GM18861 (cell line): Measurements from ENCODE around the gene TNFRSF8.

Experiments used
- ATAC-seq: cut with Tn5 transposase; IDR thresholded peaks from one replicate; pipeline ENCODE4 v1.9.1; 2021; ENCODE audit not compliant: unreplicated experiment

TNFRSF8 gene

GRCh38 chr1:12172042-12172851 is 109.1 kb downstream of the TNFRSF8 start:
- ATAC-seq, result no peak

- ATAC-seq, result no peak
Observed at GRCh38 chr1:12173041-12173509, 110.0 kb downstream of the TNFRSF8 start.

GRCh38 chr1:12173631-12174121 is 110.6 kb downstream of the TNFRSF8 start:
- ATAC-seq, result no peak

GRCh38 chr1:12174924-12175810 is 112.1 kb downstream of the TNFRSF8 start:
- ATAC-seq, result no peak

GRCh38 chr1:12176298-12177118 is 113.4 kb downstream of the TNFRSF8 start:
- no peak for ATAC-seq

GRCh38 chr1:12177156-12177998 is 114.3 kb downstream of the TNFRSF8 start:
- no peak for ATAC-seq

GRCh38 chr1:12177999-12178441 is 114.9 kb downstream of the TNFRSF8 start:
- no peak for ATAC-seq

GRCh38 chr1:12178511-12178910 is 115.4 kb downstream of the TNFRSF8 start:
- ATAC-seq, result no peak

GRCh38 chr1:12179111-12179519 is 116.0 kb downstream of the TNFRSF8 start:
- ATAC-seq, result no peak

- ATAC-seq, result no peak
Observed at GRCh38 chr1:12179676-12180075, 116.6 kb downstream of the TNFRSF8 start.

GRCh38 chr1:12180315-12180714 is 117.2 kb downstream of the TNFRSF8 start:
- no peak for ATAC-seq

- no peak for ATAC-seq
Observed at GRCh38 chr1:12180903-12181302, 117.8 kb downstream of the TNFRSF8 start.

- no peak for ATAC-seq
Observed at GRCh38 chr1:12181568-12181967, 118.5 kb downstream of the TNFRSF8 start.

- ATAC-seq, result no peak
Observed at GRCh38 chr1:12182410-12182984, 119.4 kb downstream of the TNFRSF8 start.

- no peak for ATAC-seq
Observed at GRCh38 chr1:12183095-12183794, 120.1 kb downstream of the TNFRSF8 start.

- ATAC-seq, result no peak
Observed at GRCh38 chr1:12184008-12184681, 121.0 kb downstream of the TNFRSF8 start.

GRCh38 chr1:12185036-12185917 is 122.2 kb downstream of the TNFRSF8 start:
- no peak for ATAC-seq
